Right cardiac atrium (tissue), 5 donors: ENCODE measurements around the gene PDS5B. TPM values are rescaled to one million over a fixed set of nuclear protein-coding genes. Genes with fewer than 3 reads are reported as not detected.
A peak's percentile ranks its signal among the peaks of the same experiment; 100 is the strongest.

ENCODE experiments used
- ATAC-seq, 2 donors: fragments of 200-7000 bp; cut with Tn5 transposase; one replicate each; pipeline versions ENCODE4 v1.8.0 to v1.9.1; 2020; ENCODE audit warnings: moderate library complexity in 2 of 2, mild to moderate bottlenecking in 1 of 2
- DNase-seq, 3 donors: peaks; one replicate each; pipeline ENCODE4 v3.0.0-alpha.2; 2020
- H3K27ac ChIP-seq: one replicate; pipeline ENCODE4 v1.5.1; 2013; ENCODE audit warnings: mild to moderate bottlenecking, low read length, control low read depth, moderate library complexity
- H3K27me3 ChIP-seq: one replicate; pipeline ENCODE4 v1.6.1; 2013; ENCODE audit not compliant: control insufficient read depth, insufficient read depth
- H3K4me1 ChIP-seq: one replicate; pipeline ENCODE4 v1.6.1; 2013; ENCODE audit warnings: low read length; ENCODE audit not compliant: control insufficient read depth, insufficient read depth
- H3K4me3 ChIP-seq: one replicate; pipeline ENCODE4 v1.5.1; 2013; ENCODE audit warnings: low read length, control low read depth
- H3K9me3 ChIP-seq: one replicate; pipeline ENCODE4 v1.6.1; 2013; ENCODE audit warnings: low read length; ENCODE audit not compliant: control insufficient read depth
- WGBS: extraction: QIAGEN DNeasy Blood & Tissue Kit; methylation state at CpG from one replicate; pipeline ENCODE4 v1.1.7; 2013; 5-methylcytosine and 5-hydroxymethylcytosine counted together
- intact Hi-C, 4 donors: fragments of 100-400 bp; cut with DNase I; formaldehyde crosslinking; loops; one replicate each; pipeline versions ENCODE4 v1.11.0 to v1.14.0; 2022 to 2023
- polyA plus RNA-seq: library from polyadenylated mRNA; stranded (reverse); fragments of 200-250 nt; gene quantifications from one replicate; pipeline ENCODE4 v1.2.3, GENCODE V29; 2013
- total RNA-seq, 4 donors: library from RNA; stranded (reverse); fragmentation: NEBNext Ultra II Directional; extraction: Animal tissue kit (Norgen Biotek cat#: 25700); gene quantifications; one replicate each; pipeline ENCODE4 v1.2.1, GENCODE V29; 2021
- donor health status: healthy with polysubstance abuse.
- donor health status: DM: no; HTN: yes; CAD: no.
- donor health status: DM: no; HTN: no; CAD: no.
- donor health status: DM: no; HTN: yes; CAD: no; lungs with severe emphysema.
- donor health status: DM: yes; HTN: yes; CAD: no.

PDS5B gene
- total and polyA plus RNA-seq, 5 donors: 5.5 to 30.7 (median 26.5) TPM

- 71% methylated on average over 8 of the region's 8 CpGs for WGBS
- intact Hi-C loops: no loop called here
These were observed 205.4 kb downstream of the PDS5B start for GRCh38 chr13:32791545-32792172.

GRCh38 chr13:32796754-32797153, 210.5 kb downstream of the PDS5B start:
- intact Hi-C loops: no loop called here
- ATAC-seq (no peak), DNase-seq (no peak)
- Histone ChIP-seq H3K4me1 (no peaks in the 10 kb centered on the region), H3K9me3 (no peaks in the 10 kb centered on the region), H3K27ac (no peak overlapping the region), H3K4me3 (no peak overlapping the region), H3K27me3 (no peaks in the 10 kb centered on the region)
- WGBS: 88% methylated on average over 1 of the region's 1 CpG

More at GRCh38 chr13:32791545-32792172, 205.4 kb downstream of the PDS5B start:
- H3K9me3 ChIP-seq: no peaks in the 10 kb centered on the region
- H3K27ac ChIP-seq: no peak overlapping the region
- DNase-seq: no peak
- no peaks in the 10 kb centered on the region for H3K4me1 ChIP-seq
- no peaks in the 10 kb centered on the region for H3K27me3 ChIP-seq
- ATAC-seq: no peak
- no peak overlapping the region for H3K4me3 ChIP-seq

- intact Hi-C loops: no loop called here
- Histone ChIP-seq H3K27ac (no peak overlapping the region), H3K4me1 (no peaks in the 10 kb centered on the region), H3K4me3 (no peak overlapping the region), H3K9me3 (no peaks in the 10 kb centered on the region), H3K27me3 (no peaks in the 10 kb centered on the region)
- DNase-seq (no peak), ATAC-seq (no peak)
- WGBS: 72% methylated on average over 3 of the region's 3 CpGs
These were observed 215.9 kb downstream of the PDS5B start for GRCh38 chr13:32802159-32802558.

- no peaks in the 10 kb centered on the region for H3K27me3 ChIP-seq
- H3K9me3 ChIP-seq: no peaks in the 10 kb centered on the region
- H3K4me1 ChIP-seq: no peaks in the 10 kb centered on the region
- ATAC-seq (no peak), DNase-seq (no peak)
- intact Hi-C loops: no loop called here
- H3K27ac ChIP-seq: no peak overlapping the region
- no peak overlapping the region for H3K4me3 ChIP-seq
- 79% methylated on average over 5 of the region's 5 CpGs for WGBS
These were observed 218.5 kb downstream of the PDS5B start for GRCh38 chr13:32804673-32805230.

GRCh38 chr13:32811297-32811800, 225.1 kb downstream of the PDS5B start:
- Histone ChIP-seq H3K4me1 (no peaks in the 10 kb centered on the region), H3K9me3 (no peaks in the 10 kb centered on the region), H3K27ac (no peak overlapping the region), H3K4me3 (no peak overlapping the region), H3K27me3 (no peaks in the 10 kb centered on the region)
- ATAC-seq (peak in 1 of 2 donors; percentile 32), DNase-seq (no peak)
- intact Hi-C loops: no loop called here
- 44% methylated on average over 7 of the region's 7 CpGs for WGBS

GRCh38 chr13:32821149-32821688, 235.0 kb downstream of the PDS5B start:
- no peaks in the 10 kb centered on the region for H3K4me1 ChIP-seq
- H3K4me3 ChIP-seq: no peak overlapping the region
- no peaks in the 10 kb centered on the region for H3K9me3 ChIP-seq
- H3K27ac ChIP-seq: no peak overlapping the region
- ATAC-seq: no peak
- H3K27me3 ChIP-seq: no peaks in the 10 kb centered on the region
- intact Hi-C loops: no loop called here
- DNase-seq: no peak
- WGBS: 92% methylated on average over 14 of the region's 14 CpGs

GRCh38 chr13:32822771-32823170, 236.5 kb downstream of the PDS5B start:
- no peaks in the 10 kb centered on the region for H3K4me1 ChIP-seq
- DNase-seq (no peak), ATAC-seq (no peak)
- H3K4me3 ChIP-seq: no peak overlapping the region
- H3K9me3 ChIP-seq: no peaks in the 10 kb centered on the region
- 76% methylated on average over 4 of the region's 4 CpGs for WGBS
- H3K27ac ChIP-seq: no peak overlapping the region
- no peaks in the 10 kb centered on the region for H3K27me3 ChIP-seq
- intact Hi-C loops: no loop called here

- no peak overlapping the region for H3K4me3 ChIP-seq
- no peak overlapping the region for H3K27ac ChIP-seq
- no peaks in the 10 kb centered on the region for H3K4me1 ChIP-seq
- WGBS: 92% methylated on average over 5 of the region's 5 CpGs
- ATAC-seq (no peak), DNase-seq (no peak)
- intact Hi-C loops: no loop called here
- H3K9me3 ChIP-seq: no peaks in the 10 kb centered on the region
- H3K27me3 ChIP-seq: no peaks in the 10 kb centered on the region
These were observed 237.3 kb downstream of the PDS5B start for GRCh38 chr13:32823597-32823996.

GRCh38 chr13:32824061-32824460, 237.8 kb downstream of the PDS5B start:
- no peaks in the 10 kb centered on the region for H3K9me3 ChIP-seq
- H3K27me3 ChIP-seq: no peaks in the 10 kb centered on the region
- intact Hi-C loops: no loop called here
- no peak for ATAC-seq
- no peak overlapping the region for H3K4me3 ChIP-seq
- no peak overlapping the region for H3K27ac ChIP-seq
- 76% methylated on average over 15 of the region's 15 CpGs for WGBS
- no peak for DNase-seq
- no peaks in the 10 kb centered on the region for H3K4me1 ChIP-seq

GRCh38 chr13:32824675-32825074, 238.4 kb downstream of the PDS5B start:
- Histone ChIP-seq H3K4me3 (no peak overlapping the region), H3K9me3 (no peaks in the 10 kb centered on the region), H3K27ac (no peak overlapping the region), H3K27me3 (no peaks in the 10 kb centered on the region), H3K4me1 (no peaks in the 10 kb centered on the region)
- no peak for DNase-seq
- intact Hi-C loops: no loop called here
- peak in 1 of 2 donors; percentile 40 for ATAC-seq
- 46% methylated on average over 7 of the region's 7 CpGs for WGBS

- no peaks in the 10 kb centered on the region for H3K4me1 ChIP-seq
- no peak overlapping the region for H3K27ac ChIP-seq
- H3K27me3 ChIP-seq: no peaks in the 10 kb centered on the region
- intact Hi-C loops: no loop called here
- DNase-seq (no peak), ATAC-seq (no peak)
- 89% methylated on average over 2 of the region's 2 CpGs for WGBS
- H3K9me3 ChIP-seq: no peaks in the 10 kb centered on the region
- no peak overlapping the region for H3K4me3 ChIP-seq
These were observed 239.2 kb downstream of the PDS5B start for GRCh38 chr13:32825481-32825880.
